ENCODE results near the gene CCL14.

CCL14 gene

GRCh38 chr17:35988164-35988563 is 1.6 kb upstream of the CCL14 start:
- no peak for DNase-seq

- no peak for DNase-seq
These were observed 2.4 kb downstream of the CCL14 start for GRCh38 chr17:35984140-35984539.

- DNase-seq = no peak
These were observed 3.9 kb downstream of the CCL14 start for GRCh38 chr17:35982409-35983191.

GRCh38 chr17:35981908-35982330 is 4.6 kb downstream of the CCL14 start:
- no peak for DNase-seq

GRCh38 chr17:35981246-35981645 is 5.3 kb downstream of the CCL14 start, which contains the start of gene CCL16:
CCL16 (minus strand) TSS chr17:35981497; CDS start chr17:35981420, 77 bp downstream.
- DNase-seq = no peak

- DNase-seq = no peak
These were observed 8.2 kb downstream of the CCL14 start for GRCh38 chr17:35978346-35978745.

- DNase-seq = no peak
These were observed 9.0 kb downstream of the CCL14 start for GRCh38 chr17:35977509-35977908.

- no peak for DNase-seq
These were observed 12.9 kb downstream of the CCL14 start for GRCh38 chr17:35973333-35974260.

- no peak for DNase-seq
These were observed 13.6 kb downstream of the CCL14 start for GRCh38 chr17:35972945-35973332.

- DNase-seq = no peak
These were observed 14.0 kb downstream of the CCL14 start for GRCh38 chr17:35972535-35972934.

- DNase-seq = no peak
These were observed 14.5 kb downstream of the CCL14 start for GRCh38 chr17:35972066-35972465.

GRCh38 chr17:35969558-35970380 is 16.8 kb downstream of the CCL14 start:
- peak; percentile 58 for DNase-seq

- DNase-seq = no peak
These were observed 17.9 kb downstream of the CCL14 start for GRCh38 chr17:35968520-35969054.

- DNase-seq = no peak
These were observed 21.3 kb downstream of the CCL14 start for GRCh38 chr17:35965272-35965671.

- DNase-seq = no peak
These were observed 22.9 kb downstream of the CCL14 start for GRCh38 chr17:35963663-35964062.

- DNase-seq = no peak
These were observed 32.8 kb downstream of the CCL14 start for GRCh38 chr17:35953720-35954119.

- DNase-seq = no peak
These were observed 37.1 kb downstream of the CCL14 start for GRCh38 chr17:35949401-35949800.

GRCh38 chr17:35948092-35948491 is 38.4 kb downstream of the CCL14 start:
- DNase-seq = no peak

- peak; percentile 19 for DNase-seq
These were observed 39.4 kb downstream of the CCL14 start for GRCh38 chr17:35947156-35947585.

GRCh38 chr17:35944151-35944550 is 42.4 kb downstream of the CCL14 start:
- no peak for DNase-seq

GRCh38 chr17:35943537-35943936 is 43.0 kb downstream of the CCL14 start, which contains the start of gene LYZL6:
LYZL6 (minus strand) TSS chr17:35943713; CDS start chr17:35939356, 4,357 bp downstream.
- DNase-seq = no peak

- DNase-seq = no peak
These were observed 43.8 kb downstream of the CCL14 start for GRCh38 chr17:35942588-35943186.

Measured in effector CD4-positive, alpha-beta T cell (primary cell).